ENCODE data around the gene TBC1D4.
A peak's percentile ranks its signal among the peaks of the same experiment; 100 is the strongest.
"Not testable (repeated sequence)": the region's sequence is repeated elsewhere in the genome, so short reads cannot be mapped to it uniquely, and the experiment has no call there.

TBC1D4 gene

GRCh38 chr13:75264611-75265010 is 217.4 kb downstream of the TBC1D4 start:
- DNase-seq (ENCODE audit: low spot score): no peak

DNA sequence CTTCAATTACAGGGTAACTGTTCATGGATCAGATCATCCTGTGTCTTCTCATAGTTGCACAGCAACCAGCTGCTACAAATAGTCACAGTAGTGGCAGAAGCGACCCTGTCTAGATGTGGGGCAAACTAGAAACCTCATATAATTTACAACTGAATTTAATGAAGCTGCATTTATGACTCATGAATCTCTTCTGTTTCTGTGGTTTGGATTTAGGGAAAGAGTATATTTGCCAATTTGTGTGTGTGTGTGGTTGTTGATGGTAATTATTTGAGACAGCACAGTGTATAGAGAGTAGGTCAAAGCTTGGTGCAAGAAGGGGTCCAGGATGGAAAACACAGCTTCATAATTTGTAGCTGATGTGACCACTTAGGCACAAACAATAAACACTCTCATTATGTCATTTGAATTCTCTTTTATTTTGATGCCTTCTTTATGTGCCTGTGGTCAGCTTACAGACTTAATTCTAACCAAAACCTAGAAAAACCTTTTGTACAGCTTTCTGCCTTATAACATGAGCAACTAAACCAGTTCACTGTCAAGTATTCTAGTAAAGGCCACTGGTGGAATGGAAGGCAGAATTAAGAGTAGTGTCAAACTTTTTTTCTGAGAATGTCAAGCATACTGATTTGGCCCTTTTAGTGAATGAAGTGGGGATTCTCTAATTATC is 218.1 kb downstream of the TBC1D4 start:
- no peak for DNase-seq (ENCODE audit: low spot score)

DNA sequence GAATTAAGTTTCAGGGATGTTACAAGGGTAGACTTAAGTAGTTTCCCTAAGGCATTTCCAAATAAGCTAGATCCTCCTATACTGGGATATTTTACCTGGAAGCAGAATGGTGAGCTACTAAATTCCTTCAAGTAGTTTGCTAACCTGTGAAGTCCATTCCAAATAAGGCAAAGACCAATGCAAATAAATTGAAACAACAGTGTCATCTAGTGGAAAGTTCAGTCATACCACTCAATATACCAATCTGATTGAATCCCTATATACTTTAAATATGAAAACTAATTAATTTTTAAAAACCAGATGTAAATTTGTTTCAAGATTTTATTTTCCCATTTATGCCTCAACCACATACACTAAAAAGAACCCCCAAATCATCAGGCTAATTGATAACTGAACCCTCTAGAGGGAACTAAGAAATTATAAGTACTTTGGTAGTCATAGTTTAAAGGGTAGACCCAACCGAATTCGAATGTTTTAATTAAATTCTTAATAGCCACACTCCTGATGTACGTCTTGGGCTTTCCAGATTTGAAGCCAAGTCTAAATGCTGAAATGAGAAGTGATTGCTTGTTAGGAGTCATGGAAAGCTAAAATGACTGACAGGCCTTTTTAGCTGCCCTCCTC is 223.7 kb downstream of the TBC1D4 start:
- peak; percentile 32 for DNase-seq (ENCODE audit: low spot score)

DNA sequence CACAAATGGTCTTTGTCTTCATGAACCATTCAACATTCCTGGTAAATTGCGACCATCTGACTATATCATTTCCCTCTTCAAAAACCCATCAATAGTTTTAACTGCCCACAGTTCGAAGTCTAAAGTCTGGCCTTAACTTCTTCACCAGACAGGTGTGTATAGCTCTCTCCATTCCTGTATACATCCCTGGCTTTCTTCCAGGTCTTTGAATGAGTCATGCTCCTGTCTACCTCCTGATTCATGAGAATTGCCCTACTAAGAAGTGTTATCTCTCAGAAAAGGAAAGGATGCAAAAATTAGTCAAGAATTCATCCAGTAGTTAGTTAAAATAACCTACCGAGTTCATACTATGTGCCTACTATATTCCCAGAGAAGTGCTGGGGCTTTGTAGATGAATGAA is 225.0 kb downstream of the TBC1D4 start:
- DNase-seq (ENCODE audit: low spot score): peak; percentile 28

DNA sequence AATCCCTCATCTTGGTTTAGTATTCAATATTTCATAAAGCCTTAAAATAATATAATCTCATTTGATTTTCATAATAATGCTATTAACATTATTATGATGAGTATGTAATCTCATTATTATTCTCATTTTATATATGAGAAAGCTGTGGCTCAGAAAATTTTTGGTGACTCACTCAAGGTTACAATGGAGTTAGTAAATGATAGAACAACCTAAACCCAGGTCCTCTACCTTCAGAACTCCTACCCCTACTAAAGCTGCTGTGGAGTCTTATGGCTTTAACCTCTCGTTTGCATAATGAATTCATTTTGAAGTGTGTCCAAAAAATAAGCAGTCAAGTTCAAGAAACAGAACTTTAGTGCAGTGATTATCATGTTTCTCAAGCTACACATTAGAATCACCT is 226.3 kb downstream of the TBC1D4 start:
- no peak for DNase-seq (ENCODE audit: low spot score)

- no peak for DNase-seq (ENCODE audit: low spot score)
Measured at GRCh38 chr13:75255147-75255546, 226.8 kb downstream of the TBC1D4 start.

DNA sequence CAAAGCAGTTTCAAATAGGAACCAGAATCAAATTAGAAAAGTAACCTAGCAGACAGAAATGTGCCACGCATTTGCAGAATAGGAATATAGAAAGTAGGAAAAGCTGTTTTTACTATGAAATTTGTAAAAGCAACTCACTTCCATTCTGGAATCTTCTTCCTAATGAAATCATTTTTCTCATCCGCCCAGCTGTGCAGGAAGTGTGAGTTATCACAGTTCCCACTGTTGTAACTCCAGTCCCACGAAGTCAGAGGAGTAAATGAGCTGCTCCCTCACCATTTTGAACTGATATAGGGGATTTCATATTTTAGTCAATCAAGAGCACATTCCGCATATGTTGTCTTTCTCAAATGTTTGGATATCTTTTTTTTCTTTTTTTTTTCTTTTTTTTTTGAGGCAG is 230.8 kb downstream of the TBC1D4 start:
- DNase-seq (ENCODE audit: low spot score): no peak

DNA sequence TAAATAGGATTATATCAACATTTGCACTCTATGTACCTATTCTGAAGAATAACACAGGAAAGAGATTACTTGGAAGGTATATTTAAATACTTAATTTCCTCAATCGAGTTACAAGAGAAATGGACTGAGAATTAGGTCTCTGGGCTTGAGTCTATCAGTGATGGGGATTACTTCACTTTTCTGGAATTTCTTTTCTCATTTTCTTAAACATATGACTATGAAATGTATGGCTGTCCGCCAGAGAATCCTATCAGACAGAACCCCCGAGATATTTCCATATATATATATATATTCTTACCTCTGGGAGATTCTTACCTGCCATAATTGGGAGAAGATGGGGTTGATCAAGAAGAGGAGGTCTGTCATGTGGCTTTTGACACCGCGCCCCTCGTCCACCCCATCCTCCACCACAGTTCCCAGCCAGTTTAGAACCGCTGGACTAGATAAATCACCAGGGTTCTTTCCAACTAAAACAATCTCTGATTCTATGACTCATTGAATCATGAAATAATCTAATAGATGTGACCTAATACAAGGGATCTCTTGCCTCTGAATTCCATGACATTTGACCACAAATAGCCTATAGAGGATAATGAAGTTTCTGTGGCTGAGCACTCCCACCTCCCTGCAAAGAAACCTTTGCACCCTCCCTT is 231.3 kb downstream of the TBC1D4 start:
- no peak for DNase-seq (ENCODE audit: low spot score)

GRCh38 chr13:75245578-75245977 is 236.4 kb downstream of the TBC1D4 start:
- not testable (repeated sequence) for DNase-seq (ENCODE audit: low spot score)

- DNase-seq (ENCODE audit: low spot score): not testable (repeated sequence)
Measured at GRCh38 chr13:75240240-75240639, 241.7 kb downstream of the TBC1D4 start.

GRCh38 chr13:75236774-75237173 is 245.2 kb downstream of the TBC1D4 start:
- DNase-seq (ENCODE audit: low spot score): no peak

Measured in CD4-positive, alpha-beta T cell treated with Interleukin-15 for 4 hours (primary cell).